ENCODE results near the gene LTBP1. TPM values are rescaled to one million over a fixed set of nuclear protein-coding genes. Genes with fewer than 3 reads are reported as not detected.

LTBP1 gene
- total and polyA plus RNA-seq, 11 donors, result 23.5 to 150 (median 102) TPM

GRCh38 chr2:33081691-33082090 lies 134.9 kb downstream of the LTBP1 start:
- 64 to 72% (median 67%) methylated on average over 7 of the region's 7 CpGs for whole genome bisulfite sequencing, 4 donors
- Histone ChIP-seq H3K27ac (no peak overlapping the region), H3K4me3 (no peak overlapping the region), H3K36me3 (no peaks in the 10 kb centered on the region), H3K27me3 (no peaks in the 10 kb centered on the region), H3K9me3 (no peaks in the 10 kb centered on the region), H3K4me1 (peaks cover 3 to 39% (median 26%) of the 10 kb centered on the region in 12 donors)
- no peak for ATAC-seq
- DNase-seq, result no peak
- intact Hi-C loops (cut with DNase I), result loop anchor here in 2 of 10 donors (5.0 kb wide), 2 partner anchors 134 to 304 kb away; partner anchors contain the start of gene LTBP1 (in 1 of the 2)
- TF ChIP-seq CTCF (IDR thresholded peaks at IDR 0.05) (no peak), POLR2A (IDR thresholded peaks at IDR 0.05) (no peak)

GRCh38 chr2:33083699-33084387 lies 137.1 kb downstream of the LTBP1 start:
- Histone ChIP-seq H3K9me3 (no peaks in the 10 kb centered on the region), H3K4me1 (peaks cover 3 to 44% (median 29%) of the 10 kb centered on the region in 12 donors), H3K4me3 (no peak overlapping the region), H3K27me3 (no peaks in the 10 kb centered on the region), H3K36me3 (no peaks in the 10 kb centered on the region), H3K27ac (no peak overlapping the region)
- TF ChIP-seq CTCF (IDR thresholded peaks at IDR 0.05) (no peak), POLR2A (IDR thresholded peaks at IDR 0.05) (no peak)
- intact Hi-C loops (cut with DNase I), result loop anchor here in 2 of 10 donors (5.0 kb wide), 2 partner anchors 137 to 307 kb away; partner anchors contain the start of gene LTBP1 (in 1 of the 2)
- 72 to 81% (median 74%) methylated on average over 6 of the region's 6 CpGs for whole genome bisulfite sequencing, 4 donors
- no peak for ATAC-seq
- no peak for DNase-seq

- Histone ChIP-seq H3K4me1 (peaks cover 3 to 44% (median 29%) of the 10 kb centered on the region in 12 donors), H3K27me3 (no peaks in the 10 kb centered on the region), H3K9me3 (no peaks in the 10 kb centered on the region), H3K27ac (no peak overlapping the region), H3K4me3 (no peak overlapping the region), H3K36me3 (no peaks in the 10 kb centered on the region)
- no peak for TF ChIP-seq CTCF (IDR thresholded peaks at IDR 0.05)
- no peak for TF ChIP-seq POLR2A (IDR thresholded peaks at IDR 0.05)
- no peak for DNase-seq
- intact Hi-C loops (cut with DNase I), result loop anchor here in 2 of 10 donors (5.0 kb wide), 2 partner anchors 137 to 307 kb away; partner anchors contain the start of gene LTBP1 (in 1 of the 2)
- WGBS, 4 donors, result 72 to 78% (median 74%) methylated on average over 7 of the region's 7 CpGs
- ATAC-seq, result no peak
Measured at GRCh38 chr2:33084433-33084832, 137.7 kb downstream of the LTBP1 start.

GRCh38 chr2:33085646-33086045 lies 138.9 kb downstream of the LTBP1 start:
- H3K4me3 ChIP-seq, result no peak overlapping the region
- no peaks in the 10 kb centered on the region for H3K9me3 ChIP-seq
- TF ChIP-seq POLR2A (IDR thresholded peaks at IDR 0.05) (no peak), CTCF (IDR thresholded peaks at IDR 0.05) (no peak)
- H3K27me3 ChIP-seq, result no peaks in the 10 kb centered on the region
- ATAC-seq (peak in 3 of 4 donors; percentile 34 to 59 (median 57)), DNase-seq (peak in 1 of 5 donors; percentile 28)
- no peaks in the 10 kb centered on the region for H3K36me3 ChIP-seq
- intact Hi-C loops (cut with DNase I), result loop anchor here in 4 of 10 donors (2.0 to 5.0 kb wide), 2 partner anchors 313 kb away; no protein-coding TSS in a partner anchor
- no peak overlapping the region for H3K27ac ChIP-seq
- H3K4me1 ChIP-seq, result peaks cover 3 to 44% (median 29%) of the 10 kb centered on the region in 12 donors
- 80 to 100% (median 94%) methylated on average over 1 of the region's 1 CpG for WGBS, 4 donors
